NCI-H345 (cell line): Measurements from ENCODE around the gene FAM120B.

ENCODE experiments used
- DNase-seq: peaks from one replicate; lab custom pipeline; 2025; lab: John Stamatoyannopoulos, UW

Gene FAM120B

GRCh38 chr6:170355661-170356060 lies 49.1 kb downstream of the FAM120B start:
- no peak for DNase-seq

- DNase-seq = no peak
Measured at GRCh38 chr6:170357812-170358211, 51.3 kb downstream of the FAM120B start.

GRCh38 chr6:170358496-170358895 lies 51.9 kb downstream of the FAM120B start:
- no peak for DNase-seq

GRCh38 chr6:170360476-170360875 lies 53.9 kb downstream of the FAM120B start:
- no peak for DNase-seq

GRCh38 chr6:170361335-170361734 lies 54.8 kb downstream of the FAM120B start:
- DNase-seq = no peak

GRCh38 chr6:170362121-170362520 lies 55.6 kb downstream of the FAM120B start:
- no peak for DNase-seq

- no peak for DNase-seq
Measured at GRCh38 chr6:170363255-170363654, 56.7 kb downstream of the FAM120B start.

GRCh38 chr6:170365121-170365520 lies 58.6 kb downstream of the FAM120B start:
- no peak for DNase-seq

- DNase-seq = no peak
Measured at GRCh38 chr6:170365593-170365992, 59.0 kb downstream of the FAM120B start.

GRCh38 chr6:170366248-170366960 lies 59.8 kb downstream of the FAM120B start:
- no peak for DNase-seq

GRCh38 chr6:170367241-170367640 lies 60.7 kb downstream of the FAM120B start:
- DNase-seq = no peak

GRCh38 chr6:170368544-170368943 lies 62.0 kb downstream of the FAM120B start:
- DNase-seq = no peak

- DNase-seq = no peak
Measured at GRCh38 chr6:170369403-170369802, 62.8 kb downstream of the FAM120B start.

- no peak for DNase-seq
Measured at GRCh38 chr6:170370416-170370815, 63.9 kb downstream of the FAM120B start.

GRCh38 chr6:170371080-170371479 lies 64.5 kb downstream of the FAM120B start:
- DNase-seq = no peak

GRCh38 chr6:170371588-170371987 lies 65.0 kb downstream of the FAM120B start:
- no peak for DNase-seq

GRCh38 chr6:170372380-170373325 lies 66.1 kb downstream of the FAM120B start:
- peak; percentile 34 for DNase-seq

- no peak for DNase-seq
Measured at GRCh38 chr6:170374571-170375444, 68.2 kb downstream of the FAM120B start.

GRCh38 chr6:170375661-170376060 lies 69.1 kb downstream of the FAM120B start:
- no peak for DNase-seq

- no peak for DNase-seq
Measured at GRCh38 chr6:170376386-170377043, 70.0 kb downstream of the FAM120B start.

GRCh38 chr6:170378502-170378901 lies 71.9 kb downstream of the FAM120B start:
- no peak for DNase-seq

- no peak for DNase-seq
Measured at GRCh38 chr6:170381562-170381961, 75.0 kb downstream of the FAM120B start.
